ENCODE data around the gene TSC22D3.
"Not testable (repeated sequence)": the region's sequence is repeated elsewhere in the genome, so short reads cannot be mapped to it uniquely, and the experiment has no call there.

The TSC22D3 gene

DNA sequence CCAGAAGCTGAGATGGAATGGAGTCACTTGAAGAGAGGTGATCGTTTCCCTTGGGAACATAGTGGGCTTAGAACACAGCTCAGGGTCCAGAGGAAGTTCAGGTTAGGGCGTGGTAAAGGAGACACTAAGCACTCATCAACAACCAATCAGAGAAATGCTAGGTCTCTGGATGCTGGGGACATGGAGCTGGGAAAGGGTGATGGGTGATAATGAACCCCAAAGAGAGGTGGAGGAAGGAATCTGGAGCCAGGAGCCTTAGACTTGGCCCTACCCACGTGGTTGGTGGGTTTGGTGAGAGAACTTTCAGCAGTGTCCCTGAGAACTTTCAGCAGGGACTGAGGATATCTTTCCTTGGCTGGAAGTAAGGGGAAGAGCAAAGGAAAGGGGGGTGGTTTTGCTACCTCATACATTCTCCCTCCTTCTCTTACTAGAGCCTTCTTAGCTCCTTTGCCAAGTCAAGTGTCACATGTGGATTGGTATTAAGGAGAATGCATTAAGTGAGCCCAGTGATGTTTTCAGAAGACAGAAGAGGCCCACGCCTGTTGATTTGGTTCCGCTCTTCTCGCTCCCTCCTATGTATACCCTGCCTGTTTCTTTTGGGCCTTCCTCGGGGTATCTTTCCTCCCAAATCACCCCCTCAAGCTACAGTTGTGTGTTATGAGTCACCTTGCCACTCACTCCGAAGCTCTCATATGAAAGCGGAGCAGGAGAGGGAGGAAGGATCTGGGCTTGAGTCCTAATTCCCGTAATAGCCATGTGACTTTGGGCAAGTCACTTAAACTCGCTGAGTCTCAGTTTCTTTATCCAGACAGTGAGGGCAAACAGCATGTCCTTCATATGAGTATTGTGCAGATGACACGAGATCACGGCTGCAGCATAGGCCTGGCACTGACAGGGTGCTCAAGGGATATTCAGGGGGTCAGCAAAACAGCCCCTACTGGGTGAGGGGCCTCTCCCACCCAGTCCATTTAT, 63.1 kb downstream of the TSC22D3 start:
- DNase-seq (ENCODE audit: low read depth in 2 of 2, low spot score in 1 of 2) = no peak

DNA sequence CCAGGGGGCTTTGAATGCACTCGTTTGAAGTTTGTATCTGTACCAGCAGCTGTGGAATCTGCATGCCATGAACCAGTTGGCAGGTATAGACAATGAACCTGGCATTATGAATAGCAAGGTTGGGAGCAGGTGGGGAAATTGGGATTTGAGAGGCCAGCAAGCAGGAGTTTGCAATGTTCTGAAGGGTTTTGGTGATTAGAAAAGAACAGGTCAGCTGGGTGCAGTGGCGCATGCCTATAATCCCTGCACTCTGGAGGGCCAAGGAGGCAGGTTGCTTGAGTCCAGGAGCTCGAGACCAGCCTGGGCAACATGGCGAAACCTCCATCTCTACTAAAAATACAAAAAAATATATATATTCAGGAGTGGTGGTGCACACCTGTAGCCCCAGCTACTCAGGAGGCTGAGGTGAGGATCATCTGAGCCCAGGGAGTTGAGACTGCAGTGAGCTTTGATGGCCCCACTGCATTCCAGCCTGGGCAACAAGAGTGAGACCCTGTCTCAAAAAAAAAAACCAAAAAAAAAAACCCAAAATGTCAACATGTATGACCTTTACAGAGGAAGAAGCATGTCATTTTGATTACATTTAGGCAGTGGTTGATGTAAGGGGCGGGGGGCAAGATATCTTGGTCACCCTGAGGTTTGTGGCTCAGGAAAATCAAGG, 63.9 kb downstream of the TSC22D3 start:
- DNase-seq (ENCODE audit: low read depth in 2 of 2, low spot score in 1 of 2) = no peak

DNA sequence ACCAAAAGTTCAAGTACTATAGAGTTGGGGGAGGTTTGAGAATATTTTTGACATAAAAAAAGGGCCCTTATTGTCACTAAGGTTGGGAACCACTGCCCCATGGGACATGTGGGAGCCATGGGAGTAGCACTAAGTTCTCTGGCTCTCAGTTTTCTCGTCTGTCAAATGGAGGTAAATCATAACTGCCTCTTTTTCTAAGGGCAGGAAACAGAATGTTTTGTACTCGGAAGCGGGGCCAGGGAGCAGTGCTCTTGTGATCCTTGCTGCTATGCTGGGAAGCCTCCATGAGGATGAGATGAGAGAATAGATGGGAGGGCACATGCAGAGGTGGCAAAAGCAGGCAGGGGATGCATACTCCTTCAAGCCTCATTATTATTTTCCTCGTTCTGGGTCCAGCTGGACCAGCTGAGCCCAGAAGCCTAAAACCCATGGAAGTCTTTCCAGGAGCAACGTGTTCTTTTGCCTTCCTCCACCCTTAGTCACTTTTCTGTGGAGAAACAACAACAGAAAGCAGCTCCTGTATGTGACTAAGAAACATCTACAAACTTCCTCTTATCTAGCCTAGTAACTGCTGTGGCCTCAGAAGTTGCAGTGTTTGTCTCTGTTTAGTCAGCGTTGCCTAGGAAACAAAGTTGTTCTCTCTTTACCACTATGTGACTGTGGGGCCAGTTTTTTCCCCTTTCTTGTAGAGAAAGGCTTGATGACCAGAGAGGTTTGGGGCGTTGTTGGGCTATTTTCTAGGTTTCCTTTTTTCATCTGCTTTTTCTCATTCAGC, 64.8 kb downstream of the TSC22D3 start:
- peak in 1 of 2 donors; percentile 28 for DNase-seq (ENCODE audit: low read depth in 2 of 2, low spot score in 1 of 2)

DNA sequence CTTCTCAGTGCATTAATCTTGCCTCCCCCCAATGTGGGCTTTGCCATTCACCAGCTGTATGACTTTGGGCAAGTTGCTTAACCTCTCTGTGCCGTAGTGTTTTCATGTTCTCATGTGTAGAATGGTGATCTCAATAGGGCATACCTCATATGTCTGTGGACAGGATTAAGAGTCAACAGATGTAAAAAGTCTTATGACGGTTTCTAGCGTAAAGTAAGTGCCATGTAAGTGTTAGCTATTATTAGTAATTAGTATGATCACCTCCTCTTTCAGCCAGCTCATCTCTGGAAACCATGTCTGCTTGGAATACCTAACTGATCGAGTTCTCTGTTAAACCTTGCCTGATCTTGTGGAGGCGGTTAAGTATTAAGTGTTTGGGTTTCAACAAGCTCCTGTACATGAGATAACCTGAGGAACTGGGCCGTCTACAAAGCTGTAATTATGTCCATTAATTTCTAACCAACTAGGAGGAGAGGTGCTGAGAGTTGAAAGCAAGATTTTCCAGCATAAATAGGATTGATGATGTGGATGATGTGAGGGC, 66.3 kb downstream of the TSC22D3 start:
- no peak for DNase-seq (ENCODE audit: low read depth in 2 of 2, low spot score in 1 of 2)

DNA sequence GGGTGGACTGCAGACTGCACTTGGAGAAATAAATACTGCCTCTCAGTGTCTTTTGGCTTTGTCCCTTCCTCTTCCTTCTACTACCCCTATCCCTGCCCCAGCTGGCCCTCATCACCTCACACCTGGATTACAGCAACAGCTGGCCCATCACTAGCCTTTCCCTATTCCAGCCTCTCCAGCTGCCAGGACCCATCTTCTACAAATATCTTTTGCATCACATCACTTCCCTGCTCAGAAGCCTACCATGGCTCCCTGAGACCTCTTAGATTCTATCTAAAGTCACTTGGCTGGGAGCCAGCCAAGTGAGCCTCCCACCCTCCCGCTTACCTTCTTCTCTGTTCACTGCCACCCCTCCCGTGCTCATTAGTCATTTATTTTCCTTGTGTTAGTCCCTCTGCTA, 66.8 kb downstream of the TSC22D3 start:
- no peak for DNase-seq (ENCODE audit: low read depth in 2 of 2, low spot score in 1 of 2)

DNA sequence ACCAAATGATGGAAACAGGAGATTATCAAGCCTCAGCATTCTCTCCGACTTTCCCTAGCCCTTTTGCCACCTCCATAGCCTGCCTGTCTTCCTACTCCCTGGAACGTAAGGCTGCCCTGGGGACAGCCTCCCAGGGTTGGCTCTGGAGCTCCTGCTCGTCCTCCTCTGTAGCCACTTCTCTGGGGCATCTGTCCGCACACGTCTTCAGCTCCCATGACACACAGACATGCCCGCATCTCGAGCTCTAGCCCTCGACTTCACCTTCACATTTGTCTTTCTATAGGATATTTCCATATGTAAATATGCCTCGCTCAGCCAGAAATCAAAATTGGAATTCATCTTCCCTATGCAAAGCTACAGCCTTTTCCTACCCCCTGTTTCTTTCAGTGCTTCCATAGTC, 67.7 kb downstream of the TSC22D3 start:
- DNase-seq (ENCODE audit: low read depth in 2 of 2, low spot score in 1 of 2) = no peak

DNA sequence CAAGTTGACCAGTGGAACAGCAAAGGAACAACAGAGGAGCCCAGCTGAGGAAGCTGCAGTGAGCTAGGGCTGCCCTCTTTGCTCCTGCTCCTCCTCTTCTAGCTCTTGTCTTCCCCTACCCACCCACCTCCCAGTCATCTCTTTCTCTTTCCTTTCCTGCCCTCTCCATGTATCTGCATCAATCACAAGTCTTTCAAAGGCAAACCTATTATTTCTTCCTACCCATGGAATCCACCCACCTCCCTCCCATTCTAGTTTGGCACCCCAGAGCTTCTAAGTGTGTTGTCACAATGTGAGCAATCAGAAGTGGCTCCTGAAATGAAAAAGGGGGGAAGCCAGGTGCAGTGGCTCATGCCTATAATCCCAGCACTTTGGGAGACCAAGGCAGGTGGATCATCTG, 69.3 kb downstream of the TSC22D3 start:
- DNase-seq (ENCODE audit: low read depth in 2 of 2, low spot score in 1 of 2) = no peak

DNA sequence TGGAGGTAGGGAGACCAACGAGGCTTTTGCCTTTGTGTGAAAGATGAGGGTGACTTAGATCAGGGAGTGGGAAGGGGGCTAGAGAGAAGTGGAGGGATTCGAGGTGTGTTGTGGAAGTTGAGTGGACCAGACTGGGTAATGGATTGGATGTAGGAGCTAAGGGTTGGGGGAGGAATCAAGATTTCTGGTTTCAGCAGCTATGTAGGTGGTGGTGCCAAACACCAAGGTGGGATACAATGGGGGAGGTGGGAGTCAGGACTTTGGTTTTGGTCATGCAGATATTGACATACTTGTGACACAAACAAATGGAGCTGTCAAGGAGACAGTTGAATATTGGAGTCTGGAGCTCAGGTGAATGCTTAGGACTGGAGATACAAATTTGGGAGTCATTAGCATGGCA, 71.0 kb downstream of the TSC22D3 start:
- DNase-seq (ENCODE audit: low read depth in 2 of 2, low spot score in 1 of 2) = no peak

DNA sequence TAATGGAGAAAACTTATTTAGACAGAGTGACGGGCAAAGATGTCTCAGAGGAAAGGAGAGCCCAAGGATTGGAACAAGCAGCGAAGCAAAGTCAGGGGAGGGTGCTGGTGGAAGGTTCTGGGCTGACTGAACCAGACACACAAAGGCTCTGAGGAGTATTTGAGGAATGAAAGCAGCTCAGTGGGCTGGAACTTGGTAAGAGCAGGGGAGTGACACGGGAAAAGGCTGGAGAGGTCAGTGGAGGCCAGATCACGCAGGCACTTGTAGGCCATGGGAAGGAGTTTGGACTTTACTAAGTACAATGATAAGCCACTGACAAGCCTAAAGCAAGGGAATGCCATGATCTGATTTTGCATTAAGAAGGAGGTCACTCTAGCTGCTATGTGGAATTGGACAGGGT, 71.4 kb downstream of the TSC22D3 start:
- no peak for DNase-seq (ENCODE audit: low read depth in 2 of 2, low spot score in 1 of 2)

DNA sequence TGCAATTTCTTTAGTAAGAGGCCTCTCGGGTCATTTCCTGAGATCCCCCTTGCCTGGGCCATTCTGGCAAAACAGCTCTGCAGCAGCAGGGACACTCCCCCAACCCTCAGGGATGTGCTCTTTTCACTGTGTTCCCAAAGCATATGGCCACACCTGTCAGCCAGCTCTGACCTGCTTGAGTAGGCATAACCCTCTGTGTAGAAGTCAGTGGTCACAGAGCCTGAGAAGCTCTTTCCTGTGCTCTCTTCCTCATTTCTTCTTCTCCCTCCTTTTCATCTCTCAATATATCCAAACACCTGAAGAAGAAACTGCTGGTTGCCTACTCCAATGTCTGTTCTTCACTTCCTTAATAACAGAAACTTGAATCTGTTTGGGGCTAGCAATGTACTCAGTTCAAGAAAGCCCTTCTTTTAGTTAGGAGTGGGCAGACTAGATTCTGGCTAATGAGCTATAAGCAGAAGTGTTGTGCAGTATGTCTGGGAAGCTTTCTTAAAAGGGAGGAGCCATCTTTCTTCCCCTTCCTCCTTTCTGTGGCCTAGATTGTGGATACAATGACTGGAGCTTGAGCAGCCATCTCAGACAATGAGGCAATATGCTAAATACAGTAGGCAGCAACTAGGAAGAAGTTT, 74.0 kb downstream of the TSC22D3 start:
- DNase-seq (ENCODE audit: low read depth in 2 of 2, low spot score in 1 of 2) = no peak

DNA sequence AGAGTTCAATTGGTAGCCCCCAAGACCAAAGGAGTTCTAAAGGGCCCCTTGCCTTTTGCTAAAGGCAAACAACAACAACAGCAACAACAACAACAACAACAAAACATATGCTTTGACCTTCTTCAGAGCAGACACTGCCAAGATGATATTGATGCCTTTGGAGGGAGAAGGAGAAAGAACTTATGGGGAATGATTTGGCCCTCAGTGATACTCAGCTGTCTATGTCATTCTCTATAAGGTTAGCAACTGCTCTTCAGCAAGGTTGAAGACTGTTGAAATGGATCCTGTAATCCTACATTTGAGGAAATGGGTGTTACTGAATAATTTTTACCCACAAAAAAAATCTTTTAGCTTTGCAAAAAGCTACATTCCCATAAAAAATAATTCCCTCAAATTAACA, 74.8 kb downstream of the TSC22D3 start:
- DNase-seq (ENCODE audit: low read depth in 2 of 2, low spot score in 1 of 2) = no peak

DNA sequence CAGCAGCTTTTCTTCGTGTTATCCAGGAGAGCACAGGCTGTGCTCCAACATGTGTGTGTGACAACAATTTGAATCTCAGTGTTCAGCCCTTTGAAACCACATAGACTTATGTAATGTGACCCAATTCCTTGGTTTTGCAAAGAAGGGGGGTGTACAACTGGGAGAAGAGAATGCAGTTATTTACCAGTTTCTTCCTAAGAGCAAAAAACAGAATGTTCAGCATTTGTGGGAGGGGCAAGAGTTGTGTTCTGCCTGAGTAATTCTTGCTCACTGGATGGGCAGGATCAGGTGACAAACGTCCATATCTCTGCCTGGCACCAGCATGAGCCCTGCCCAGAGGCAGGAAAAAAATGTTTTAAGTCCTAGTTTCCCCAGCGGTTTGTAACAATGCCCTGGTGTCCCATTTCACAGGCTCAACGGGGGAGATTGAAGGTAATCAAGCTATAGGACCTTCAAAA, 75.2 kb downstream of the TSC22D3 start:
- DNase-seq (ENCODE audit: low read depth in 2 of 2, low spot score in 1 of 2) = no peak

DNA sequence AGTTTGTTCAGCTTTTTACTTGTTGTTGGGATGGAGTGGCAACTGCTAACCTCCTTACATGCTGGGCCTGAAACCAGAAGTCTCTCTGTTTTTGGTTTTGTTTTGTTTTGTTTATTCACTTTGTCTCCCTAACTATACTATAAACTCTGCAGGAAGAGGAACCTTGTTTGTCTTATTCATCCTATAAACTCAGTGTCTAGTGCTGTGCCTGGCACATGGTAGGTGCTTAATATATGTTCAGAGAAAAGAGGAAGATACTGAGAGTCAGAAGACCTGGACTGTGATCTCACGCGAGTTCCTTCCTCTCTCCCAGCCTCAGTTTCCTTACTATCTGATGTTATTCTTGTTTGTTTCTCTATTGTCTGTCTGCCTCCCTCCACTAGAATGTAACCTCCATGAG, 76.0 kb downstream of the TSC22D3 start:
- DNase-seq (ENCODE audit: low read depth in 2 of 2, low spot score in 1 of 2) = no peak

DNA sequence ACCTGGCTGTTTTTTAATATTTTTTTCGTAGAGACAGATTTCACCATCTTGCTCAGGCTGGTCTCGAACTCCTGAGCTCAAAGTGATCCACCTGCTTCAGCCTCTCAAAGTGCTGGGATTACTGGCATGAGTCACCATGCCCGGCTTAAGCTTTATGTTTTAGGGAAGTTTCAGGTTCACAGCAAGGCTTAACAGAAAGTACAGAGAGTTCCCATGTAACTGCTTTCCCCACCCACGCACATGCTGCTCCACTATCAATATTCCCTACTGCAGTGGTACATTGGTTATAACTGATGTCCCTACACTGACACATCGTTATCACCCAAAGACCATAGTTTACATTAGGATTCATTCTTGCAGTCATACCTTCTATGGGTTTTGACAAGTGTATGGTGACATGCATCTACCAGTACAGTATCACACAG, 84.6 kb downstream of the TSC22D3 start:
- DNase-seq (ENCODE audit: low read depth in 2 of 2, low spot score in 1 of 2) = no peak

DNA sequence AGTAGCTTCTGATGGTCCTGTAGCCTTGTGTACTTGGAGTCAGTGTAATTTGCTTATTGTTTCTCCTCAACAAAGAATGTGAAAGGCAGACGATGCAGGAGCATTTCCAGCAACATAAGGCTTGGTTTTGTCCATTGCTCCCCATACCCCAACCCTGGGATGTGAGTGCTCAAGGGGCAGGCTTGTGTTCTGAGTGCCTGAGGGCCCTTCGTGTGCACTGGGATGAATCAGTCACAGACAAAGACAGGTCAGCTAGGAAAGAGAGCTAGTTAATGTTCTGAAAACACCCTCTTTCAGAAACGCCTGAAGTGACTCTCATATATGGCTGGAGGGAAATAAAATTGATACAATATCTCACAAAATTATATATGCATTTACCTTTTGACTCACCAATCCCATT, 88.1 kb downstream of the TSC22D3 start:
- DNase-seq (ENCODE audit: low read depth in 2 of 2, low spot score in 1 of 2) = no peak

DNA sequence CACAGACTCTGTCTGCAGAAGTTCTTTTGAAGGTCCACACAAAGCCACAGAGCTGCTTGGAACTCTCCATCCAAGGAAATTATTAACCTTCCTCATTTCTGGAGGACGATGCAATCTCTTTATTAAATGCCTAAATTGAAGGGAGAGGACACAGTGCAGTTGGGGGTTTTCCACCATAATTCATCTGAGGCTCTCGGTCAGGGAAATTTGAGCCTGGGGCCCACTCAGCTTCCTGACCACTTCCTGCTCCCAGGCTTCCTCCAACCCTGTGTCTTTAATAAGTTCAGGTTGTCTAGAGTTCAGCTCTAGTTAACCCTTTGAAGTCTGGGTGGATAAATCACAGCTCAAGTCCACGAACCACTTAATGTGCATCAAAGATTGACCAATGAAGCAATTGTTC, 88.8 kb downstream of the TSC22D3 start:
- DNase-seq (ENCODE audit: low read depth in 2 of 2, low spot score in 1 of 2) = no peak

DNA sequence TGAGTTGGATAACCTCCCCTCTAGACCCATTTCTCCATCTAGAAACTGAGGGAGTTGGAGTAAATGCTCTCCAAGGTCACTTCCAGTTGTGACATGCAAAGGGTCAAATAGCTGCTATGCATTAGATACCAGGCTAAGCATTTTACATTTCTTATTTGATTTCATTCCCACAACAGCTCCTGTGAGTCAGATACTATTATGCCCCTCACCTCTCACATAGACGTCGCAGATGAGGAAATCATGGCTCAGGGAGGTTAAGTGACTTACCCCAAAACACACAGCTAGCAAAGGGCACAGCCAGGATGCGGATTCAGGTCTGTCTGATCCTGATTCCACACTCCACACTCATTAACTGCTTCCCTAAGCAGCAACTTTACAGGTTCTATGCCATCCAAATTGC, 89.6 kb downstream of the TSC22D3 start:
- DNase-seq (ENCODE audit: low read depth in 2 of 2, low spot score in 1 of 2) = no peak

DNA sequence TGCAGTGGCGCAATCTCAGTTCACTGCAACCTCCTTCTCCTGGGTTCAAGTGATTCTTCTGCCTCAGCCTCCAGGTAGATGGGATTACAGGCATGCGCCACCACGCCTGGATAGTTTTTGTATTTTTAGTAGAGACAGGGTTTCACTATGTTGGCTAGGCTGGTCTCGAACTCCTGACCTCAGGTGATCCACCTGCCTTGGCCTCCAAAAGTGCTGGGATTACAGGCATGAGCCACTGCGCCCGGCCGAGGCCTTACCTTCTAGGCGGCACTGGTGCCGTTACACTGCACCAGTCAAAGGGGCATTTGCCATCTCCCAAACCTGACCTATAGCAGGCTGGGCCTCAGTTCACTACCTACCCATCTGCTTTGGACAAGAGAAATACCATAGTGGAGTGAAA, 90.0 kb downstream of the TSC22D3 start:
- not testable (repeated sequence) for DNase-seq (ENCODE audit: low read depth in 2 of 2, low spot score in 1 of 2)

DNA sequence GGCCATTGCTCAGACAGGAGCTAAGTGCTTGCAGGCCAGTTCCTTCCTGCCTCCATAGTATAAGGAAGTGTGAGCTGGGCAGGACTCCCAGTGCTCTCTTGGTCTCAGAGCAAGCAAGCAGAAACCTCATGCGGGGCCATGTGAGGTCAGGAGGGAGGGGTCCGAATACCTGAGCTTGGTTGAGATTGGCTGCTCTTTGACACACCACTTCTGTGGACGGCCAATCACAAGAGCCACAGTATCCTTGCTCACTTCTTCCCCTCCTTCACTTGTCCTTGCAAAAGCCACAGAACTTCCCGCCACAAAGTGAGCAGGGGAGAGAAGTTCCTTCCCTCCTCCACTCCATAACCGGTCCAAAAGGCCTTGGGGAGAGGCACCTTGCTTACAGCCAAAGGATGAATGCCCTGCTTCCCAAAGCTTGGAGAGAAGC, 90.6 kb downstream of the TSC22D3 start:
- no peak for DNase-seq (ENCODE audit: low read depth in 2 of 2, low spot score in 1 of 2)

DNA sequence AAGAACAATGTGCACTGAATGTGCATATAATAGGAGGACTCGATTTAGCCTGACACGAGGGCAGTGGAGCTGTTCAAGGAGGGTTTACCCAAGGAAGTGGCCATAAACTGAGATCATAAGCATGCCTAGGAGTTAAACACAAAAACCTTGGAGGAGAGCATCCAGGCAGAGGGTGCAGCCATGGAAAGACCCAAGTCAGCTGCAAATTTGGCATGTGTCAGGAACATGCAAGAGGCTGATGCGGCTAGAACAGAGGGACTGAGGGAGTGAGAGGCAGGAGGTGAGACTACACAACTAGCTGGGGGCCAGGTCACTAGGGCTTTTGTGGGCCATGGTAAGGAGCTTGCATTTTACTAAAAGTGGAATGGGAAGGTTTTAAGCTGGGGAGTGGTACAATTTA, 91.7 kb downstream of the TSC22D3 start:
- DNase-seq (ENCODE audit: low read depth in 2 of 2, low spot score in 1 of 2) = no peak

All from stimulated activated CD8-positive, alpha-beta memory T cell treated with anti-CD3 and anti-CD28 coated beads, Interleukin-4, amount 100 ng/mL, for 1 hour (primary cell).